Neural progenitor cell (in vitro differentiated cells): Measurements from ENCODE around the gene ANXA8. TPM values are rescaled to one million over a fixed set of nuclear protein-coding genes. Genes with fewer than 3 reads are reported as not detected.

Experiments
- DNase-seq: peaks from one replicate; pipeline ENCODE4 v3.0.0-alpha.2; 2016; ENCODE audit warnings: low spot score
- H2AFZ ChIP-seq: fragments of 200-600 bp; sonication (generic); replicated peaks from 2 replicates; pipeline ENCODE4 v1.6.1; 2016; ENCODE audit warnings: antibody characterized with exemption
- H3F3A ChIP-seq: fragments of 200-600 bp; sonication (generic); 2 replicates; pipeline ENCODE4 v1.6.1; 2016; ENCODE audit warnings: antibody characterized with exemption, low read depth
- H3K27ac ChIP-seq: fragments of 200-600 bp; sonication (generic); 2 replicates; pipeline ENCODE4 v1.5.1; 2016; ENCODE audit warnings: mild to moderate bottlenecking
- H3K27me3 ChIP-seq: fragments of 200-600 bp; sonication (generic); 2 replicates; pipeline ENCODE4 v1.6.1; 2016; ENCODE audit warnings: mild to moderate bottlenecking, moderate library complexity
- H3K36me3 ChIP-seq: fragments of 200-600 bp; sonication (generic); 2 replicates; pipeline ENCODE4 v1.5.1; 2016
- H3K4me1 ChIP-seq: fragments of 200-600 bp; sonication (generic); 2 replicates; pipeline ENCODE4 v1.6.1; 2016; ENCODE audit warnings: mixed run types
- H3K4me2 ChIP-seq: fragments of 200-600 bp; sonication (generic); 2 replicates; pipeline ENCODE4 v1.6.1; 2016
- H3K4me3 ChIP-seq: fragments of 200-600 bp; sonication (generic); 2 replicates; pipeline ENCODE4 v1.5.1; 2016
- H3K79me2 ChIP-seq: fragments of 200-600 bp; sonication (generic); 2 replicates; pipeline ENCODE4 v1.6.1; 2016; ENCODE audit warnings: low read depth
- H3K9ac ChIP-seq: fragments of 200-600 bp; sonication (generic); 2 replicates; pipeline ENCODE4 v1.6.1; 2016
- H3K9me3 ChIP-seq: fragments of 200-600 bp; sonication (generic); 2 replicates; pipeline ENCODE4 v1.5.1; 2016; ENCODE audit warnings: low read depth
- H4K20me1 ChIP-seq: fragments of 200-600 bp; sonication (generic); 2 replicates; pipeline ENCODE4 v1.6.1; 2016; ENCODE audit warnings: low read depth
- H3K27ac Mint-ChIP-seq: 3 replicates; pipeline ENCODE4 v1.8.0; 2021; ENCODE audit warnings: mixed read lengths
- H3K27me3 Mint-ChIP-seq: 2 replicates; pipeline ENCODE4 v1.8.0; 2022; ENCODE audit warnings: low read depth, mild to moderate bottlenecking, inconsistent platforms, moderate library complexity, mixed read lengths; ENCODE audit not compliant: insufficient read depth
- H3K36me3 Mint-ChIP-seq: 3 replicates; pipeline ENCODE4 v1.8.0; 2021; ENCODE audit warnings: mixed read lengths
- H3K4me1 Mint-ChIP-seq: 3 replicates; pipeline ENCODE4 v1.8.0; 2021; ENCODE audit warnings: mixed read lengths
- H3K4me3 Mint-ChIP-seq: 3 replicates; pipeline ENCODE4 v1.8.0; 2021; ENCODE audit warnings: mild to moderate bottlenecking, moderate library complexity, mixed read lengths
- H3K9me3 Mint-ChIP-seq: 3 replicates; pipeline ENCODE4 v1.8.0; 2020; ENCODE audit warnings: mixed read lengths
- CTCF ChIP-seq: fragments of 200-600 bp; sonication (generic); IDR thresholded peaks from 2 replicates; pipeline ENCODE4 v1.5.1; 2017; ENCODE audit warnings: antibody characterized with exemption, mild to moderate bottlenecking
- EZH2 ChIP-seq: fragments of 200-600 bp; sonication (generic); IDR thresholded peaks from 2 replicates; pipeline ENCODE4 v1.6.1; 2017; ENCODE audit warnings: antibody characterized with exemption, mild to moderate bottlenecking, moderate library complexity
- EZH2phosphoT487 ChIP-seq: fragments of 200-600 bp; sonication (generic); IDR thresholded peaks from 2 replicates; pipeline ENCODE4 v1.6.1; 2017; ENCODE audit warnings: antibody characterized with exemption
- total RNA-seq: library from RNA; depleted of rRNA; stranded (reverse); fragments of >200 nt; gene quantifications from 2 replicates; pipeline ENCODE4 v1.2.3, GENCODE V29; 2015; ENCODE audit warnings: low replicate concordance

ANXA8 gene
- total RNA-seq, 1 donor from 2014 or later: not detected

- TF ChIP-seq EZH2: no peak
- Mint-ChIP-seq H3K27me3 (peaks cover 2% of the 10 kb centered on the region), H3K36me3 (peaks cover 2% of the 10 kb centered on the region), H3K4me3 (no peak overlapping the region), H3K4me1 (no peaks in the 10 kb centered on the region), H3K27ac (no peak overlapping the region), H3K9me3 (peaks cover 17% of the 10 kb centered on the region)
- no peak for DNase-seq
- Histone ChIP-seq H3K4me1 (no peaks in the 10 kb centered on the region), H3K27ac (no peak overlapping the region), H3K9ac (no peak overlapping the region), H3K4me3 (no peak overlapping the region), H3K79me2 (no peaks in the 10 kb centered on the region), H4K20me1 (no peaks in the 10 kb centered on the region), H3K27me3 (no peaks in the 10 kb centered on the region), H3K9me3 (no peaks in the 10 kb centered on the region), H3F3A (no peaks in the 10 kb centered on the region), H3K36me3 (no peaks in the 10 kb centered on the region), H3K4me2 (no peak overlapping the region), H2AFZ (no peak overlapping the region)
Observed at GRCh38 chr10:47441938-47442337, 42.0 kb downstream of the ANXA8 start.

- Mint-ChIP-seq H3K27me3 (peaks cover 2% of the 10 kb centered on the region), H3K4me1 (no peaks in the 10 kb centered on the region), H3K9me3 (peaks cover 7% of the 10 kb centered on the region), H3K27ac (no peak overlapping the region), H3K36me3 (no peaks in the 10 kb centered on the region), H3K4me3 (peak overlapping the region; percentile 4)
- Histone ChIP-seq H3K4me1 (no peaks in the 10 kb centered on the region), H3K9ac (no peak overlapping the region), H2AFZ (peak overlapping the region; percentile 15), H3K36me3 (no peaks in the 10 kb centered on the region), H3K27ac (no peak overlapping the region), H3K4me3 (no peak overlapping the region), H3K27me3 (no peaks in the 10 kb centered on the region), H3K79me2 (no peaks in the 10 kb centered on the region), H4K20me1 (no peaks in the 10 kb centered on the region), H3K4me2 (no peak overlapping the region), H3F3A (no peaks in the 10 kb centered on the region), H3K9me3 (no peaks in the 10 kb centered on the region)
- TF ChIP-seq EZH2 (no peak), CTCF (peak; percentile 19)
- no peak for DNase-seq
Observed at GRCh38 chr10:47440207-47440606, 43.7 kb downstream of the ANXA8 start.

- H3K4me3 ChIP-seq: no peak overlapping the region
- H3K36me3 ChIP-seq: no peaks in the 10 kb centered on the region
- no peaks in the 10 kb centered on the region for H4K20me1 ChIP-seq
- H3K27ac ChIP-seq: no peak overlapping the region
- Mint-ChIP-seq H3K27me3 (peaks cover 2% of the 10 kb centered on the region), H3K4me3 (no peak overlapping the region), H3K27ac (no peak overlapping the region), H3K36me3 (no peaks in the 10 kb centered on the region), H3K9me3 (peaks cover 9% of the 10 kb centered on the region), H3K4me1 (no peaks in the 10 kb centered on the region)
- H3K27me3 ChIP-seq: no peaks in the 10 kb centered on the region
- no peaks in the 10 kb centered on the region for H3F3A ChIP-seq
- H3K9ac ChIP-seq: no peak overlapping the region
- TF ChIP-seq EZH2 (no peak), CTCF (peak; percentile 61), EZH2phosphoT487 (no peak)
- peak; percentile 87 for DNase-seq
- no peaks in the 10 kb centered on the region for H3K79me2 ChIP-seq
- no peak overlapping the region for H2AFZ ChIP-seq
- no peaks in the 10 kb centered on the region for H3K9me3 ChIP-seq
- H3K4me2 ChIP-seq: peak overlapping the region; percentile 19
- no peaks in the 10 kb centered on the region for H3K4me1 ChIP-seq
Observed at GRCh38 chr10:47438857-47439474, 44.9 kb downstream of the ANXA8 start.

GRCh38 chr10:47435081-47435480 lies 48.8 kb downstream of the ANXA8 start:
- H3K9me3 Mint-ChIP-seq: peaks cover 9% of the 10 kb centered on the region
- H3K36me3 Mint-ChIP-seq: no peaks in the 10 kb centered on the region

More at GRCh38 chr10:47435081-47435480, 48.8 kb downstream of the ANXA8 start:
- Histone ChIP-seq H3F3A (no peaks in the 10 kb centered on the region), H3K27ac (no peak overlapping the region), H3K27me3 (no peaks in the 10 kb centered on the region), H3K4me1 (no peaks in the 10 kb centered on the region), H3K9ac (no peak overlapping the region), H3K36me3 (no peaks in the 10 kb centered on the region), H3K79me2 (no peaks in the 10 kb centered on the region), H3K4me3 (no peak overlapping the region), H4K20me1 (no peaks in the 10 kb centered on the region), H2AFZ (no peak overlapping the region), H3K4me2 (no peak overlapping the region), H3K9me3 (no peaks in the 10 kb centered on the region)
- DNase-seq: no peak
- Mint-ChIP-seq H3K27me3 (no peaks in the 10 kb centered on the region), H3K27ac (no peak overlapping the region), H3K4me3 (no peak overlapping the region), H3K4me1 (no peaks in the 10 kb centered on the region)
- no peak for TF ChIP-seq EZH2
- no peak for TF ChIP-seq EZH2phosphoT487
- TF ChIP-seq CTCF: no peak
